GF-D8 (cell line): Measurements from ENCODE around the gene ESPNL.
A peak's percentile ranks its signal among the peaks of the same experiment; 100 is the strongest.

Experiments
- DNase-seq: peaks from one replicate; lab custom pipeline; 2025; lab: John Stamatoyannopoulos, UW

ESPNL gene

GRCh38 chr2:238075397-238075796 lies 24.7 kb upstream of the ESPNL start:
- DNase-seq: no peak

- DNase-seq: no peak
Measured at GRCh38 chr2:238077292-238077691, 22.8 kb upstream of the ESPNL start.

GRCh38 chr2:238079874-238080327 lies 20.2 kb upstream of the ESPNL start:
- no peak for DNase-seq

- no peak for DNase-seq
Measured at GRCh38 chr2:238080518-238080917, 19.6 kb upstream of the ESPNL start.

- no peak for DNase-seq
Measured at GRCh38 chr2:238081150-238081549, 19.0 kb upstream of the ESPNL start.

- no peak for DNase-seq
Measured at GRCh38 chr2:238081561-238081960, 18.6 kb upstream of the ESPNL start.

GRCh38 chr2:238082151-238082550 lies 18.0 kb upstream of the ESPNL start:
- no peak for DNase-seq

- no peak for DNase-seq
Measured at GRCh38 chr2:238082827-238083226, 17.3 kb upstream of the ESPNL start.

- no peak for DNase-seq
Measured at GRCh38 chr2:238083919-238084318, 16.2 kb upstream of the ESPNL start.

- DNase-seq: no peak
Measured at GRCh38 chr2:238084761-238085160, 15.4 kb upstream of the ESPNL start.

- no peak for DNase-seq
Measured at GRCh38 chr2:238085899-238086298, 14.2 kb upstream of the ESPNL start.

GRCh38 chr2:238087211-238087610 lies 12.9 kb upstream of the ESPNL start:
- DNase-seq: peak; percentile 25

- DNase-seq: no peak
Measured at GRCh38 chr2:238090887-238091286, 9.3 kb upstream of the ESPNL start.

- no peak for DNase-seq
Measured at GRCh38 chr2:238091436-238092060, 8.6 kb upstream of the ESPNL start.

GRCh38 chr2:238092486-238093035 lies 7.6 kb upstream of the ESPNL start:
- no peak for DNase-seq

GRCh38 chr2:238093181-238094140 lies 6.7 kb upstream of the ESPNL start:
- no peak for DNase-seq

- DNase-seq: no peak
Measured at GRCh38 chr2:238094438-238095022, 5.6 kb upstream of the ESPNL start.

GRCh38 chr2:238095143-238095542 lies 5.0 kb upstream of the ESPNL start:
- no peak for DNase-seq

GRCh38 chr2:238096311-238097011 lies 3.7 kb upstream of the ESPNL start:
- no peak for DNase-seq

GRCh38 chr2:238097201-238097987 lies 2.7 kb upstream of the ESPNL start:
- no peak for DNase-seq
